Calu3 (cell line): ENCODE measurements around the gene TBPL1. TPM values are rescaled to one million over a fixed set of nuclear protein-coding genes. Genes with fewer than 3 reads are reported as not detected.

Experiments used
- BruUV-seq: library from RNA; stranded (reverse); fragments of 400-500 nt; replicated peaks from 2 replicates; lab custom pipeline; 2021; lab: Mats Ljungman, UMichigan
- CTCF ChIA-PET: fragments of 300-600 bp; sonication (Branson Sonifier 250); formaldehyde crosslinking; loops from one replicate; lab custom pipeline; 2022; ENCODE audit warnings: antibody characterized with exemption; lab: Charles Lee
- DNase-seq: peaks from one replicate; pipeline ENCODE4 v3.0.0; 2022
- H3K27ac Mint-ChIP-seq: one replicate; pipeline ENCODE4 v1.8.0; 2022; ENCODE audit warnings: mixed read lengths; ENCODE audit not compliant: unreplicated experiment
- H3K27me3 Mint-ChIP-seq: one replicate; pipeline ENCODE4 v1.8.0; 2022; ENCODE audit warnings: mixed read lengths; ENCODE audit not compliant: unreplicated experiment
- H3K36me3 Mint-ChIP-seq: one replicate; pipeline ENCODE4 v1.8.0; 2022; ENCODE audit warnings: mild to moderate bottlenecking, moderate library complexity, mixed read lengths; ENCODE audit not compliant: insufficient read depth, unreplicated experiment
- H3K4me1 Mint-ChIP-seq: one replicate; pipeline ENCODE4 v1.8.0; 2022; ENCODE audit warnings: mild to moderate bottlenecking, low read depth, mixed read lengths; ENCODE audit not compliant: unreplicated experiment
- H3K4me3 Mint-ChIP-seq: one replicate; pipeline ENCODE4 v1.8.0; 2022; ENCODE audit warnings: mild to moderate bottlenecking, low read depth, moderate library complexity, mixed read lengths; ENCODE audit not compliant: unreplicated experiment
- H3K9me3 Mint-ChIP-seq: one replicate; pipeline ENCODE4 v1.8.0; 2022; ENCODE audit warnings: low read depth, mixed read lengths; ENCODE audit not compliant: unreplicated experiment
- intact Hi-C: fragments of 100-400 bp; cut with micrococcal nuclease; formaldehyde crosslinking; loops from one replicate; pipeline ENCODE4 v1.10.0; 2022; ENCODE audit not compliant: unreplicated experiment
- total RNA-seq: library from RNA; stranded (reverse); gene quantifications from 2 replicates; pipeline ENCODE4 v1.2.3, GENCODE V29; 2022
- TF ChIP-seq, protein P1 (sequence below): fragments of 200-600 bp; IDR thresholded peaks from one replicate; pipeline ENCODE4 v1.8.0; 2022; ENCODE audit warnings: antibody characterized with exemption; ENCODE audit not compliant: unreplicated experiment

Gene TBPL1
- total RNA-seq, 1 experiment from 2014 or later: 31.5 TPM

DNA sequence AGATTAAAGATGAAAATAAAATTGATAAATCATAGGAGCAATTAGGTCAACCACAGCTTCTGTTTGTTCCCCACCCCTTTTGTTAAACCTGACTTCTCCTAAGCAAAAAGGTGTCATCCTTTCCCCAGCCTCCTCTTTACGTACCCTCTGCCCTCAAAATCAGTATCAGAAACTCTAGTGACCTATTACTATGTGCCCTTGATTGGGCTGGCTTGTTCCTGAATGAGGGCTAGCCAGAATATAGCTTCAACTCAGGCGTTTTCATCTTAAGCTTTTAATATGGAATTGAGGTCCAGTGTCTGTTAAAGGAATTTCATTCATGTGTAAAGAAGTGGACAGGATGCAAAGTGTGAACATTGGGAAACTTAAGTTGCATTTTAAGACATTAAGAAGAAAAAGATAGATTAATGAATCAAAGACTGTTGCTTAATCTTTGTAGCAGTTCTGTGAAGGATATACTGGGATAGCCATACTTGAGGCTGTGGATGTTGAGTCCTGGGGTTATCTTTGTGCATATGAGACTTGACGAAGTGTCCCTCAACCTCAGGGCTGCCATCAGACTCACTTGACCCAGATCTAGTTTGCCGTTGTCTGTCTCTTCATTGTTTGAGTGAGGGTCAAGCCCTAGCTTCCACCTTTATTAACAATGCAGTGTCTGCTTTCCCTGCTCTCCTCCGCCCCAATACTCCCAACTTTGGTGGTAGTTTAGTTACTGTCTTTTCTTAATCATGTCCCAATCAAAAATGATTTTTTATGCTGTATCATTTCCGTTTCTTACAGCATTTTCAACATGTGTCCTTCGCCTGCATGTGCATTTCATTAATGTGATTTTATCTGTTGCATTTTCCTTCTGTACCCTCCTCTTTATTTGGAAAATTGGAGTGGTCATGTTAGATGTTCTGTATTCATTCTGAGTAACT is 1.9 kb downstream of the TBPL1 start:
- Mint-ChIP-seq H3K27ac (no peak overlapping the region), H3K27me3 (no peaks in the 10 kb centered on the region), H3K9me3 (no peaks in the 10 kb centered on the region), H3K36me3 (peaks cover 33% of the 10 kb centered on the region), H3K4me1 (peaks cover 38% of the 10 kb centered on the region), H3K4me3 (peak overlapping the region; percentile 95)
- CTCF ChIA-PET: no interaction called here
- TF ChIP-seq, protein P1, sequence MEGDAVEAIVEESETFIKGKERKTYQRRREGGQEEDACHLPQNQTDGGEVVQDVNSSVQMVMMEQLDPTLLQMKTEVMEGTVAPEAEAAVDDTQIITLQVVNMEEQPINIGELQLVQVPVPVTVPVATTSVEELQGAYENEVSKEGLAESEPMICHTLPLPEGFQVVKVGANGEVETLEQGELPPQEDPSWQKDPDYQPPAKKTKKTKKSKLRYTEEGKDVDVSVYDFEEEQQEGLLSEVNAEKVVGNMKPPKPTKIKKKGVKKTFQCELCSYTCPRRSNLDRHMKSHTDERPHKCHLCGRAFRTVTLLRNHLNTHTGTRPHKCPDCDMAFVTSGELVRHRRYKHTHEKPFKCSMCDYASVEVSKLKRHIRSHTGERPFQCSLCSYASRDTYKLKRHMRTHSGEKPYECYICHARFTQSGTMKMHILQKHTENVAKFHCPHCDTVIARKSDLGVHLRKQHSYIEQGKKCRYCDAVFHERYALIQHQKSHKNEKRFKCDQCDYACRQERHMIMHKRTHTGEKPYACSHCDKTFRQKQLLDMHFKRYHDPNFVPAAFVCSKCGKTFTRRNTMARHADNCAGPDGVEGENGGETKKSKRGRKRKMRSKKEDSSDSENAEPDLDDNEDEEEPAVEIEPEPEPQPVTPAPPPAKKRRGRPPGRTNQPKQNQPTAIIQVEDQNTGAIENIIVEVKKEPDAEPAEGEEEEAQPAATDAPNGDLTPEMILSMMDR: no peak
- DNase-seq: no peak
- intact Hi-C loops: no loop called here
- BruUV-seq: no TSS peak

DNA sequence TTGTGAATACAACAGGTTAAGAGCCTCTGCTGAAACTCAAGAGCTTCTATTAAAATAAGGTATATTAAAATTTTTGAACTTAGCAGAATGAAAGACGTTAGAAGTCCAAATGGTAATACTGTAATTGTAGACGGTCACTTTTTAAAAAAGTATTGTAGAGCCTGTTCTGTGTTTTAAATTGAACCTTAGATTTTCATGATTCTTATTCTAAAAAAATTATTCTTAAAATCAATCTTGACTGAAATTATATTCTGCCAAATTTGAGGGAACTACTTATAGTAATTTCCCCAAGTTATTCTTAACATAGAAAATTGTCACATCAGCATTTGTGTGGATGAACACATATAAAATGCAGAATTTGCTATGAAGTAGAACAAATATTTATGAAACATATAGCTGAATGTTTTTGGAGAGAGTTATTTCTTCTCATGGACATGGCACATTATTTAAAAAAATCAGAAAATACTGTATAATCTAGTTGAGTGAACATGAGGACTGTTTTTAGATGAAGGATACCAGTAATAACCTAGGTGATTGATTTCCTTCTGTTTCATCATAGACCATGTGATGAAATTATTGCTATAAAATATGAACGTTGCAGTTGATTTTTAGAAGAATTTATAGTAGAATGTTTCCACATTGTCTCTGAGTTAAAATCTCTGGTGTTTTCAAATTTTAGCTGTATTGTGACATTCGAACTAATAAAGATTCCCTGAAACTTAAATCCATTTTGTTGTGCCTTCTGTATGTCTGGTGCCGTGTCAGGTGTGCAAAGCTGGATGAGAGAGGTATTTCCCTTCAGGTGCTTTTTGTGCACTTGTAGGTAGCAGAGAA is 2.8 kb downstream of the TBPL1 start:
- no peaks in the 10 kb centered on the region for H3K27me3 Mint-ChIP-seq
- no peak for DNase-seq
- no peak overlapping the region for H3K27ac Mint-ChIP-seq
- H3K4me1 Mint-ChIP-seq: peaks cover 47% of the 10 kb centered on the region
- TF ChIP-seq, protein P1: no peak
- CTCF ChIA-PET: interaction anchor here (1.0 kb wide), 1 partner anchor 108 kb away, joined by 5 read pairs; no protein-coding TSS in a partner anchor
- intact Hi-C loops: no loop called here
- H3K36me3 Mint-ChIP-seq: peaks cover 33% of the 10 kb centered on the region
- no TSS peak for BruUV-seq
- H3K4me3 Mint-ChIP-seq: peak overlapping the region; percentile 95
- H3K9me3 Mint-ChIP-seq: no peaks in the 10 kb centered on the region

- no TSS peak for BruUV-seq
- intact Hi-C loops: no loop called here
- no peak for DNase-seq
- Mint-ChIP-seq H3K4me1 (peaks cover 43% of the 10 kb centered on the region), H3K36me3 (peaks cover 33% of the 10 kb centered on the region), H3K27ac (no peak overlapping the region), H3K4me3 (no peak overlapping the region), H3K9me3 (no peaks in the 10 kb centered on the region), H3K27me3 (no peaks in the 10 kb centered on the region)
- TF ChIP-seq, protein P1: no peak
- CTCF ChIA-PET: interaction anchor here (1.0 kb wide), 1 partner anchor 107 kb away, joined by 5 read pairs; no protein-coding TSS in a partner anchor
Observed at GRCh38 chr6:133956416-133957049, 3.5 kb downstream of the TBPL1 start.

DNA sequence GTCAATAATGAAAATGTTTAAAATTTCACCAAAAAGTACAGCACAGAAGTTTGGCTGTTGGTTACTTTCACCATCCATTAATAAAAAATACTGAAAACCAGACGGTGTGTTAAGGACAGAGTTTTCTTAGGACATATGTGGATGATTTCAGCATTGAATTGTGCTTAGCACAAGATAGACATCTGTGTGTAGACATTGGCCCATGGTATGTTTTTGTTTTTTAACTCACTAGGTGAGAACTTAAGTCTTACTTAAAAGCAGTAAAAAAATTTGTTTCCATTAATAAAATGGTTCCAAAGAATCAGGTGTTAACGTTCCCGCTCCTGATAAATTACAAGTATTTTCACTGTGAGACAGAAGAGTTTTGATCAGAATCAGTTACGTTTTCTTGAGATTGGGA is 4.2 kb downstream of the TBPL1 start:
- BruUV-seq: no TSS peak
- intact Hi-C loops: no loop called here
- Mint-ChIP-seq H3K27ac (no peak overlapping the region), H3K27me3 (no peaks in the 10 kb centered on the region), H3K4me1 (peaks cover 46% of the 10 kb centered on the region), H3K36me3 (peaks cover 26% of the 10 kb centered on the region), H3K4me3 (no peak overlapping the region), H3K9me3 (no peaks in the 10 kb centered on the region)
- TF ChIP-seq, protein P1: no peak
- CTCF ChIA-PET: interaction anchor here (0.9 to 1.5 kb wide), 2 partner anchors 14 to 106 kb away, joined by 3 read pairs; no protein-coding TSS in a partner anchor
- no peak for DNase-seq
